Tibial nerve (tissue), 4 donors: Measurements from ENCODE around the gene S100A6.

Experiments
- EP300 ChIP-seq, 2 donors: sonication (generic); formaldehyde crosslinking; IDR thresholded peaks; one replicate each; pipeline ENCODE4 v1.6.1; 2017; ENCODE audit warnings: antibody characterized with exemption in 2 of 2, mild to moderate bottlenecking in 1 of 2
- POLR2A ChIP-seq, 2 donors: fragments of 450-650 bp; IDR thresholded peaks; one replicate each; pipeline ENCODE4 v1.6.1; 2017; ENCODE audit warnings: antibody characterized with exemption in 2 of 2, mild to moderate bottlenecking in 2 of 2, moderate library complexity in 2 of 2
- TF ChIP-seq, protein P1 (sequence below), 5 experiments: fragments of 200-600 bp in 3 of 5; fragments of 450-650 bp in 2 of 5; sonication (generic) in 3 of 5; IDR thresholded peaks; one replicate each; pipeline ENCODE4 v1.5.1; 2016 to 2019; ENCODE audit warnings: antibody characterized with exemption in 5 of 5, mild to moderate bottlenecking in 3 of 5, moderate library complexity in 2 of 5

- TF ChIP-seq, protein P1, sequence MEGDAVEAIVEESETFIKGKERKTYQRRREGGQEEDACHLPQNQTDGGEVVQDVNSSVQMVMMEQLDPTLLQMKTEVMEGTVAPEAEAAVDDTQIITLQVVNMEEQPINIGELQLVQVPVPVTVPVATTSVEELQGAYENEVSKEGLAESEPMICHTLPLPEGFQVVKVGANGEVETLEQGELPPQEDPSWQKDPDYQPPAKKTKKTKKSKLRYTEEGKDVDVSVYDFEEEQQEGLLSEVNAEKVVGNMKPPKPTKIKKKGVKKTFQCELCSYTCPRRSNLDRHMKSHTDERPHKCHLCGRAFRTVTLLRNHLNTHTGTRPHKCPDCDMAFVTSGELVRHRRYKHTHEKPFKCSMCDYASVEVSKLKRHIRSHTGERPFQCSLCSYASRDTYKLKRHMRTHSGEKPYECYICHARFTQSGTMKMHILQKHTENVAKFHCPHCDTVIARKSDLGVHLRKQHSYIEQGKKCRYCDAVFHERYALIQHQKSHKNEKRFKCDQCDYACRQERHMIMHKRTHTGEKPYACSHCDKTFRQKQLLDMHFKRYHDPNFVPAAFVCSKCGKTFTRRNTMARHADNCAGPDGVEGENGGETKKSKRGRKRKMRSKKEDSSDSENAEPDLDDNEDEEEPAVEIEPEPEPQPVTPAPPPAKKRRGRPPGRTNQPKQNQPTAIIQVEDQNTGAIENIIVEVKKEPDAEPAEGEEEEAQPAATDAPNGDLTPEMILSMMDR (IDR thresholded peaks at IDR 0.05), result no peak
- TF ChIP-seq POLR2A (IDR thresholded peaks at IDR 0.05), result no peak
- no peak for TF ChIP-seq EP300 (IDR thresholded peaks at IDR 0.05)
These were observed 27.7 kb upstream of the S100A6 start for GRCh38 chr1:153563483-153563901.
